SIG-M5 treated with dmso at 0.1 percent for 504 hours (cell line): ENCODE results near the gene FIGLA.

ENCODE experiments used
- DNase-seq: peaks from one replicate; lab custom pipeline; 2025; ENCODE audit not compliant: unreplicated experiment; lab: John Stamatoyannopoulos, UW

The FIGLA gene

GRCh38 chr2:70776266-70776665 is 14.2 kb downstream of the FIGLA start:
- no peak for DNase-seq

GRCh38 chr2:70775141-70775540 is 15.3 kb downstream of the FIGLA start:
- DNase-seq = no peak

- no peak for DNase-seq
Observed at GRCh38 chr2:70772486-70773155, 17.8 kb downstream of the FIGLA start.

DNA sequence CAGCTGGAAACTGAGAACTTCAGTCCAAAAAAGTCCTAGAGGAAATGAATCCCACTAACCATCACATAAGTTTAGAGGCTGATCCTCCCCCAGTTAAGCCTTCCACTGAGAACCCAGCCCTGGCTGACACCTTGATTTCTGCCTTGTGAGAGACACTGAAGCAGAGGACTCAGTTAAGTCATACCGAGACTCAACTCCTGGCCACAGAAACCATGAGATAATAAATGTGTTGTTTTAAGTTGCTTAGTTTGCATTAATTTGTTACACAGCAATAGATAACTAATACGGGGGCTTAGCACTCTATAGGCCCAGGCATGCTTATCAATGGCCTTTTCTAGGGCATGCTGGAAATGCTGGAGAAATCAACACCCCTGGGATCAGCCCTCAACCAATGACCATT is 19.0 kb downstream of the FIGLA start:
- no peak for DNase-seq

- DNase-seq = no peak
Observed at GRCh38 chr2:70769450-70769849, 21.0 kb downstream of the FIGLA start.

- DNase-seq = no peak
Observed at GRCh38 chr2:70768590-70769085, 21.8 kb downstream of the FIGLA start.

GRCh38 chr2:70767699-70768589 is 22.5 kb downstream of the FIGLA start, which contains the start of gene ADD2:
Gene ADD2 (minus strand): TSS chr2:70768200. CDS start chr2:70706408, 61,792 bp downstream.
- DNase-seq = no peak

GRCh38 chr2:70767079-70767698 is 23.3 kb downstream of the FIGLA start:
- DNase-seq = no peak

- DNase-seq = no peak
Observed at GRCh38 chr2:70766357-70767078, 23.9 kb downstream of the FIGLA start.

- no peak for DNase-seq
Observed at GRCh38 chr2:70765507-70765906, 24.9 kb downstream of the FIGLA start.

DNA sequence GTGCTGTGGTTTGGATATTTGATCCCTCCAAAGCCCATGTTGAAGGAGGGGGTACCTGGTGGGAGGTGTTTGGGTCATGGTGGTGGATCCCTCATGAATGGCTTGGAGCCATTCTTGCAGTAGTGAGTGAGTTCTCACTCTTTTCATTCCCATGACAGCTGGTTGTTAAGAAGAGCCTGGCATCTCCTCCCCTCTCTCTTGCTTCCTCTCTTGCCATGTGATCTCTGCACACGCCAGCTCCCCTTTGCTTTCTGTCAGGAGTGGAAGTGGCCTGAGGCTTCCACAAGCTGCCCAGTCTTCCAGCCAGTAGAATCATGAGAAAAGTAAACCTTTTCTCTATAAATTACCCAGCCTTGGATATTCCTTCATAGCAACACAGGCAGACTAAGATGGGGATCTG is 31.0 kb downstream of the FIGLA start:
- no peak for DNase-seq

GRCh38 chr2:70757966-70758365 is 32.5 kb downstream of the FIGLA start:
- no peak for DNase-seq

DNA sequence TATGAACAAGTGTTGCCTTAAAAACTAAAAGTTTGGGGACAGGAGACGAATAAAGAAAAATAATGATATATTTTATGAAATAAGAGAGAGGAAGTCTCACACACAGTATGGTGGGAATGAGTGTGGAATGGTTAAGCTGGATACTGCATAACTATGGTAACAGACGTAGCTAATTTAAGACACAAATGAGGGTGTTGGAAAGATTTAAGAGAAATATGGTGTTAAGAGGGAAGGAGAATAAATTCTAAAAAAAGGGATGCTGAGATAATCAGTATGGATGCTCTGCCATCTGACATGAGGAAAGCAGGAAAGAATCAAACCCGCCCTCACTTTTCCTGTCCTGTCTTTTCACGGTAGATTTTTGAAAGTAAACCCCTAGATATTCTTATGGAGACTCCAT is 33.1 kb downstream of the FIGLA start:
- DNase-seq = no peak

DNA sequence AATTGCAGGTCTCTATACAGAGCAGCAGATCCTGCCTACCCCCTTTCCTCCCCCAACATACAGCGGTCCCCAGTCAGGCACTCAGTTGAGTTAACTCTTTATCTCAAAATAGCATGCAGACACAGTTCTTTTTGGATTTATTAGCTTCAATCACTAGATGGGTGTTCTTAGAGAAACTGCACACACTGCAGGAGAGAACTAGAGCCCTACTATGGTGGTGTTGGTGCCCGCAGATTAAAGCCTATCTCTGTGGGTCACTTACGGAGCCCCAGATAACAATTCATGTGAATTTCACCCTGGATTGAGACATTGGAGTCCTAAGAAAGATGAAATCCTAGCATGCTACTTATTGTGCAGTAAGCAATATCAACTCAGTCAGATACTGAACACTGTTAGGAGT is 34.3 kb downstream of the FIGLA start:
- DNase-seq = no peak

GRCh38 chr2:70753902-70754301 is 36.5 kb downstream of the FIGLA start:
- DNase-seq = no peak

GRCh38 chr2:70753031-70753430 is 37.4 kb downstream of the FIGLA start:
- DNase-seq = no peak

GRCh38 chr2:70752396-70752795 is 38.0 kb downstream of the FIGLA start:
- no peak for DNase-seq

DNA sequence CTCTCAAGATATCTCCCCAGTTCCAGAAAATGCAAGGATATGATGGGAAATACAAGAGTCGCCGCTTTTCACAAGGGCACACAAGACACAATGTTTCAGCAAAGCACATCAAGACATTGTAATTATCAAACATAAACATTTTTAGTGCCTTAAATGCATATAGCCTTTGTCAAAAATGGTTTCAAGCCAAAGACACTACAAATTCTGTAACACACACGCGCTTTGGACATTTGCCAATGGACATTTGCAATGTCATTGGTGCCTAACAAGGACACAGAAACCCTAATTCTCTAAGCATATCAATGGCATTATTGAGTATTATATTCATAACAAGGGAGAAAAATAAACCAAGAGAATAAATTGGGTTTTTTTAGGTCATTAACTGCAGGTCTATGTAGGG is 38.6 kb downstream of the FIGLA start:
- no peak for DNase-seq

DNA sequence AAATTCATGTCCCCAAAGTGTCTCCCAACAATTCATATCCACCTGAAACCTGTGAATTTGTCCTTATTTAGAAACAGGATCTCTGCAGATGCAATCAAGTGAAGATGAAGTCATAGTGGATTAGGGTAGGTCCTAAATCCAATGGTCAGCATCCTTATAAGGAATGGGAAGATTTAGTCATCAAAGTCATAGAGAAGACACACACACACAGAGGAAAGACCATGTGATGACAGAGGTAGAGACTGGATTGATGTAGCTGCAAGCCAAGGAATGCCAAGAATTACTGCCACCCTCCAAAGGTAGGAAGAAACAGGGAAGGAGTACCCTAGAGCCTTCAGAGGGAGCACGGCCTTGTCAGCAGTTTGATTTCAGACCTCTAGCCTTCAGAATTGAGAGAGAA is 40.1 kb downstream of the FIGLA start:
- DNase-seq = no peak

GRCh38 chr2:70748002-70748784 is 42.2 kb downstream of the FIGLA start:
- no peak for DNase-seq
